ENCODE results near the gene ENKUR. TPM values are rescaled to one million over a fixed set of nuclear protein-coding genes. Genes with fewer than 3 reads are reported as not detected.
"Not testable (repeated sequence)": the region's sequence is repeated elsewhere in the genome, so short reads cannot be mapped to it uniquely, and the experiment has no call there.

ENKUR gene
- total RNA-seq, 1 donor from 2014 or later = not detected

DNA sequence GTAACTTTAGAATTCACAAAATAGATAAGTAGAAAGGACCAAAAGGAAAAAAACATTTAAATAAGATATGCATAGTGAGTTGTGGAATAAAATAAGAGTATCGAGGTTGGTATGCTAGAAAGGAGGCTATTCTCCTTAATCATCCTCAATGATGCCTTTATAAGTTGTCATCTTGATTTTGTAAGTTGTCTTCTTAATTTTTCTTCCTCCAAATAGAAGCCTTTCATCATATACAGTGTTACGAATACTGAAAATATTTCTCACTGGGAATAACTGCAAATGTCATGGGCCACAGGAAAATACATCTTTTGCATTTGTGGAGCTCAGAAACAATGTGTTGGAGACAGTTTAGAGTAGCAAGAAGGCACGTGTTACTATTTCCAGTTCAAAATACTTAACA is 32.0 kb downstream of the ENKUR start:
- no peaks in the 10 kb centered on the region for H3K36me3 Mint-ChIP-seq (ENCODE audit: low read depth)
- H3K4me3 Mint-ChIP-seq (ENCODE audit: low read depth) = no peak overlapping the region
- H3K9me3 Mint-ChIP-seq = no peaks in the 10 kb centered on the region
- H3K27ac Mint-ChIP-seq = no peak overlapping the region
- intact Hi-C loops (cut with micrococcal nuclease) = no loop called here
- peaks cover 7% of the 10 kb centered on the region for H3K27me3 Mint-ChIP-seq (ENCODE audit: low read depth)
- no peak for DNase-seq (ENCODE audit: low spot score)
- H3K4me1 Mint-ChIP-seq (ENCODE audit: low read depth) = peaks cover 10% of the 10 kb centered on the region

DNA sequence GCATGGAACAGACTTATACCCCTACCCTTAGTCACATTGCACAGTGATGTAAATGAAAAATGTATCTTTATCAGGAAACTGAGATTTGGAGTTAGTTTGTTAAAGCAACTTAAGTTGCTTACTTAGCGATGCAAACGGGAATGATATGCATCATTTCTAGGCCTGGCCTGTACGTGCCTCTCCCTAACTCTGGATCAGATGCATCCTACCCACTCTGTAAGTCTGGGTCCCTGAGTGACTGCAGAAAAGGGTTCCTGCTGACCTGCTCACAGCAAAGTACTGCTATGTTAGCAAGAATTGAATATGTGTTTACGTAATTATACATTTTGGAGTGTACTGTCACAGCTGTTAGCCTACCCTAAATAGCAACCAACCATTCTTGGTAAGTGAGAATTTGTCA is 32.8 kb downstream of the ENKUR start:
- no peak for DNase-seq (ENCODE audit: low spot score)
- intact Hi-C loops (cut with micrococcal nuclease) = no loop called here
- H3K4me3 Mint-ChIP-seq (ENCODE audit: low read depth) = no peak overlapping the region

DNA sequence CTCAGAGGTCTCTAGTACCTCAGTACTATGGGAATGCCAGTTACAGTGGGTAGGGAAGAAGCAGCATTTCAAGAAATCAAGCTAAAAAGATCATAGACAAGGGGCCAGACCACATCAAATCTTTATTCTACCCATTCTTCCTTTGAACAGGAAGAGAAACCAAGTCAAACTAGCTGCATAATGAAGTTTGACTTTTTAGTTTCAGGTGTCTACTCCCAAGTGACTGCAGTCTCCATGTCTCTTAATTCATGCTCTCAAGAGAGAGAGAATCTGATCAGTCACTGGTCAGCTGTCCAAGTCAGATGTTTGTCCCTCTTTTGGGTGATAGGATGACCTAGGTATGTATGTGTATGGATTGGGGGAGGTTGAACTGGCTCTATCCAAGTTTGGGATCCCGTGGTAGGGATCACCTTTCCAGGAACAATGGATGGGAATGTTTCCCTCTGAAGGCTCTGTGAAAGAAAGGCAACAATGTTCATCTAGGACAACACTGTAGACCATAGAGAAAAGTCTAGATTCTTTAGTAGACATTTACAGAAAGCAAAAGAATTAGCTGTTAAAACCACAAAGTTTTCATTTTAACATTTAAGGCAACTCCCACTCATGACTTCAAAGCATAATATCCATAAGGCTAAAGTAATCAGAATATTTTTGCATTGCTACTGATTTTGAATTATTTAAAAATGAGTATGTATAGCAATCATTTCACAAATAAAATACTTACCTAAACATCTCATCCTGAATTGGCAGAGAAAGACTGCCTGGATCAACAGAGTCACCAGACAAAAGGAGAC is 33.4 kb downstream of the ENKUR start:
- Mint-ChIP-seq H3K27me3 (ENCODE audit: low read depth) (peaks cover 12% of the 10 kb centered on the region), H3K4me1 (ENCODE audit: low read depth) (peaks cover 10% of the 10 kb centered on the region), H3K9me3 (no peaks in the 10 kb centered on the region), H3K27ac (no peak overlapping the region), H3K36me3 (ENCODE audit: low read depth) (no peaks in the 10 kb centered on the region), H3K4me3 (ENCODE audit: low read depth) (no peak overlapping the region)
- no peak for DNase-seq (ENCODE audit: low spot score)
- intact Hi-C loops (cut with micrococcal nuclease) = no loop called here

More for the DNA sequence above, 32.8 kb downstream of the ENKUR start:
- Mint-ChIP-seq H3K36me3 (ENCODE audit: low read depth) (no peaks in the 10 kb centered on the region), H3K9me3 (no peaks in the 10 kb centered on the region), H3K4me1 (ENCODE audit: low read depth) (peaks cover 10% of the 10 kb centered on the region), H3K27ac (no peak overlapping the region), H3K27me3 (ENCODE audit: low read depth) (peaks cover 11% of the 10 kb centered on the region)

GRCh38 chr10:24981161-24981710 is 34.7 kb downstream of the ENKUR start:
- no peak for DNase-seq (ENCODE audit: low spot score)
- Mint-ChIP-seq H3K4me3 (ENCODE audit: low read depth) (no peak overlapping the region), H3K27ac (no peak overlapping the region), H3K36me3 (ENCODE audit: low read depth) (no peaks in the 10 kb centered on the region), H3K9me3 (no peaks in the 10 kb centered on the region), H3K4me1 (ENCODE audit: low read depth) (peaks cover 10% of the 10 kb centered on the region), H3K27me3 (ENCODE audit: low read depth) (peaks cover 12% of the 10 kb centered on the region)
- intact Hi-C loops (cut with micrococcal nuclease) = no loop called here

DNA sequence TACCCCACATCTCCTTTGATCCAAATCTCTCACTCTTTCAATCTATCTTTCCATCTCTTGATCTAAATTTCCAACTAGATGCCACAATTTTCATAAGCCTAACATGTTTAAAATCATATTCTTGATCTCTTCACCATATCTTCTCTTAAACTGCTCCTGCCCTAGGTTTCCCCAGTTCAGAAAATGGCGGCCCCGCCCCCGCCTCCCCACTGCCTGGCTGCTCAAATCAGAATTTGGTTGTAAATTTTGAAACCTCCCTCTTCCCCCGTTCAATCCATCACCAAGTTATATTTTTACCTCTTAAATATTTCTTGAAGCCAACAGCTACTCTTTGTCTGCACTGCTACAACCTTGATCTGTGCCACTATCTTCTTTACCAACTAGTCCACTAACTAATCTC is 36.3 kb downstream of the ENKUR start:
- Mint-ChIP-seq H3K9me3 (no peaks in the 10 kb centered on the region), H3K4me1 (ENCODE audit: low read depth) (peaks cover 10% of the 10 kb centered on the region), H3K27ac (no peak overlapping the region), H3K27me3 (ENCODE audit: low read depth) (peaks cover 12% of the 10 kb centered on the region), H3K36me3 (ENCODE audit: low read depth) (no peaks in the 10 kb centered on the region), H3K4me3 (ENCODE audit: low read depth) (no peak overlapping the region)
- DNase-seq (ENCODE audit: low spot score) = no peak
- intact Hi-C loops (cut with micrococcal nuclease) = no loop called here

DNA sequence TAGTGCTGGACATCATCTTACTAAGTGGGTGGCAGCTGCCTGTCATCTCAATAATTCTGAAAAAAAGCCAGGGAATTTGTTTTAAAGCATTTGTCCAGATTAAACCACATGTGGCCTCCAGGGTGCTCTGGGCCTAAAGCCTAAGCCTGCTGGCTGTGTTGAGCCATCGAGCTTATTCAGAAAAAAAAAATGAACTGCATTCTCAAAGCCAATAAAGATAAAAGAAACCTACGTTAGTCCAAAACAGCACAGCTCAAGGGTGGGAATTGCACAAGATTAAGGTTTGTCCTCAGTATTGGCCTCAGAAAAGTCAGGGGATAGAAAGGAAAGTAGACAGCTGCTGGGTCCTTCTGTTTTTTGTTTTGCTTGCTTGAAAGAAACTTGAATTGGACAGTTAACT is 41.0 kb downstream of the ENKUR start:
- H3K27ac Mint-ChIP-seq = no peak overlapping the region
- no peaks in the 10 kb centered on the region for H3K36me3 Mint-ChIP-seq (ENCODE audit: low read depth)
- no peaks in the 10 kb centered on the region for H3K9me3 Mint-ChIP-seq
- no peak for DNase-seq (ENCODE audit: low spot score)
- peaks cover 3% of the 10 kb centered on the region for H3K4me1 Mint-ChIP-seq (ENCODE audit: low read depth)
- H3K27me3 Mint-ChIP-seq (ENCODE audit: low read depth) = peaks cover 9% of the 10 kb centered on the region
- H3K4me3 Mint-ChIP-seq (ENCODE audit: low read depth) = no peak overlapping the region
- intact Hi-C loops (cut with micrococcal nuclease) = no loop called here

DNA sequence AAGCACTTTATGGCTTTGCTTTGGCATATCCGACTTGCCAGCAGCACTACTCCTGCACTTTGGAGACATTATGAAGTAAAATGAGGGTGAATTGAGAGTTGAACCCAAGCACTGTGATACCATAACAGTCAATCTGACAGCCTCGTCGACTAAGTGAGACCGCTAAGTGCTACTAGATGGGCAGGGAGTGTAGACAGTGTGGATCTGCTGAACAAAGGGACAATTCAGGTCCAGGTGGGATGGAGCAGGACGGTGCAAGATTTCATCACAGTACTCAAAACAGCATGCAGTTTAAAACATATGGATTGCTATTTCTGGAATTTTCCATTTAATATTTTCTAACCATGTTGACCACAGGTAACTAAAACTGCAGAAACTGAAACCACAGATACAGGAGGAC is 42.8 kb downstream of the ENKUR start:
- Mint-ChIP-seq H3K9me3 (no peaks in the 10 kb centered on the region), H3K27me3 (ENCODE audit: low read depth) (peaks cover 1% of the 10 kb centered on the region), H3K36me3 (ENCODE audit: low read depth) (no peaks in the 10 kb centered on the region), H3K4me1 (ENCODE audit: low read depth) (peaks cover 3% of the 10 kb centered on the region), H3K27ac (no peak overlapping the region), H3K4me3 (ENCODE audit: low read depth) (no peak overlapping the region)
- intact Hi-C loops (cut with micrococcal nuclease) = no loop called here
- no peak for DNase-seq (ENCODE audit: low spot score)

DNA sequence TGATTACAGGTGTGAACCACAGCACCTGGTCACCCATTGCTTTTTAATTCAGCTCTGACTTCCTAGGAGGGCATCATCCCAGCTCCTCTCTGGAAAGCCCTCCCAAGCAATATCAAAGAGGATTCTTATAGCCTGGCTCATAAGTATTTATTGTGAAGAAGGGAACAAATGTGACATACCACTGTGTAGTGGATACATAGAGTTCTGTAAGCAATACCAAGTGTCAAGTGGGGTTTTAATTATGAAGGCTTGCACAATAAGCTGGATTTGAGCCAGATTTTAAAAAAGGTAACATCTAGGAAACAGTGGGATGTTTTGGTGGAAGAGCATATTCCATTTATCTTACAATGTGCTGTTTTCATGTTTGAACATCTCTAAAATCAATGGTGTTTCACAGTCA is 44.6 kb downstream of the ENKUR start:
- H3K4me3 Mint-ChIP-seq (ENCODE audit: low read depth) = no peak overlapping the region
- intact Hi-C loops (cut with micrococcal nuclease) = no loop called here
- no peaks in the 10 kb centered on the region for H3K9me3 Mint-ChIP-seq
- peaks cover 3% of the 10 kb centered on the region for H3K4me1 Mint-ChIP-seq (ENCODE audit: low read depth)
- DNase-seq (ENCODE audit: low spot score) = no peak
- H3K27ac Mint-ChIP-seq = no peak overlapping the region
- no peaks in the 10 kb centered on the region for H3K27me3 Mint-ChIP-seq (ENCODE audit: low read depth)
- no peaks in the 10 kb centered on the region for H3K36me3 Mint-ChIP-seq (ENCODE audit: low read depth)

DNA sequence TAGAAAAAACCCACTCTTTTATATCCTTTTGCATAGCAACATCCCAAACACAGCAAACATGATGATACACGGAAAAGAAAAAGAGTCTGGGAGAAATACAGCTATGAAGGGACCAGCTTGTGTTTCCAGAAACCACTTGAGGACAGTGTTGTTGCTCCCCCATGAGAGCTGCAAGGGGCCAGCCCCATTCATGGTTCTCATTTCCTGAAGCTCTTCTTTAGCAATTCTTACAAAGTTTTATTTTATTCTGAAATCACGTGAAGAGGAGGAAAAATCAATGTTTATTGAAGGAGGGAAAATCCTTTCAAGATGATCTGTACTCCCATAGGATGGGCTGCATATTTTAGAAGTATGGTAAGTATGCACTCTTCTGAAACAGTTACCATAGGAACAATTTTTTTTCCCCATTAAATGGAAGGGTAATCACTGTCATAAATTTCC is 46.1 kb downstream of the ENKUR start:
- H3K27me3 Mint-ChIP-seq (ENCODE audit: low read depth) = no peaks in the 10 kb centered on the region
- peaks cover 4% of the 10 kb centered on the region for H3K4me1 Mint-ChIP-seq (ENCODE audit: low read depth)
- H3K27ac Mint-ChIP-seq = no peak overlapping the region
- H3K9me3 Mint-ChIP-seq = no peaks in the 10 kb centered on the region
- intact Hi-C loops (cut with micrococcal nuclease) = no loop called here
- DNase-seq (ENCODE audit: low spot score) = no peak
- H3K4me3 Mint-ChIP-seq (ENCODE audit: low read depth) = no peak overlapping the region
- no peaks in the 10 kb centered on the region for H3K36me3 Mint-ChIP-seq (ENCODE audit: low read depth)

DNA sequence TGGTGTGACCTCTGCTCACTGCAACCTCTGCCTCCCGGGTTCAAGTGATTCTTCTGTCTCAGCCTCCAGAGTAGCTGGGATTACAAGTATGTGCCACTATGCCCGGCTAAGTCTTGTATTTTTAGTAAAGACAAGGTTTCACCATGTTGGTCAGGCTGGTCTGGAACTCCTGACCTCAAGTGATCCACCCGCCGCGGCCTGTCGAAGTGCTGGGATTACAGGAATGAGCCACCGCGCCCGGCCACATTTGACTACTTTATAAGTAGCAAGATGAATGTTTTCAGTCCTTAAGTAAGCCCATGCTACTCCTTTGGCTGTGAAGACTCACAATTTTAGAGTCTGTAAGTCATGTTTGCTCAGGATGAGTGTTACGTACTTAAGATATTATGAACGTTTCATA is 47.0 kb downstream of the ENKUR start:
- H3K36me3 Mint-ChIP-seq (ENCODE audit: low read depth); H3K9me3 Mint-ChIP-seq; H3K27ac Mint-ChIP-seq; H3K4me1 Mint-ChIP-seq (ENCODE audit: low read depth); H3K27me3 Mint-ChIP-seq (ENCODE audit: low read depth); intact Hi-C loops (cut with micrococcal nuclease); H3K4me3 Mint-ChIP-seq (ENCODE audit: low read depth); DNase-seq (ENCODE audit: low spot score): not testable (repeated sequence)

DNA sequence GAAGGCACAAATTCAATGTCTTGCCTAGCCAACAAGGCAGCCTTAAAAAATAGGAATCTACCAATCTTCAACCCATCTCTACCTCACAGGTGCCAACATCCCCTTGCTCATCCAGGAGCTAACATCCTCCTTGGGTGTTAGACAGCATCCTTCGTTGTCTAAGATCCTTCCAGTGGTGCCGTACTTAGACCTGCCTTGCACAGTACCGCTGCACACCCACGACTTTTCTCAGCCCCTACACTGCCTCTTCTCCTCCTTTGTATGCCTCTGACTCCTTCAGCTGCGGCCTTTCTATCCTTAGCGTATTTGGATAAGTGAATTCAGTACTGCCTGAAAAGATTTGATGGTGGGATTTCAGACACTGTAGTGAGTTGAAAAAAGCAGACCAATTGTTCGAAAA is 47.6 kb downstream of the ENKUR start:
- no peak for DNase-seq (ENCODE audit: low spot score)
- no peak overlapping the region for H3K4me3 Mint-ChIP-seq (ENCODE audit: low read depth)
- no peaks in the 10 kb centered on the region for H3K27me3 Mint-ChIP-seq (ENCODE audit: low read depth)
- peaks cover 4% of the 10 kb centered on the region for H3K4me1 Mint-ChIP-seq (ENCODE audit: low read depth)
- intact Hi-C loops (cut with micrococcal nuclease) = no loop called here
- no peaks in the 10 kb centered on the region for H3K9me3 Mint-ChIP-seq
- no peak overlapping the region for H3K27ac Mint-ChIP-seq
- no peaks in the 10 kb centered on the region for H3K36me3 Mint-ChIP-seq (ENCODE audit: low read depth)

DNA sequence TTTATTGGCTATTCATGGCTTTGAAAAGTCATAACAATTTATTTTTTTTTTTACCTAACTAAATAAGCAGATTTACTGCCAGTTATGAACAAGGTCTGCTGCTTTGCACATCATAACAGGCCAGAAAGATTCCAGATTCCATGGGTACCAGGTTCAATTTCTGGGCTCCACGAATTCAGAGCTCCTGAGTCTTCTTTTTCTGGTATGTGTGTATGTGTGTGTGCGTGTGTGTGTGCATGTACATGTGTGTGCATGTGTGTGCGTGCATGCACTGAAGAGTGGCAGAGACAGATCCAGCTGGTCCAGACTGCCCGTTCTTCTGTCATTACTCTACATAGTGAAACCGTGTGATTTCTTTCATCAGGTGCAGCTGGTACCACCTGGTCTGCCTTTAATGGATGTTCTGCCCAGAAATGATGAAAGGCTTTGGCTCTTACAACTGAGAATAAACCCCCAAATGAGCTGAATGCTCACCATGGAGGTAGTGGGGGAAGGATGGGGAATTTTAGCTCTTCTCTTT is 48.9 kb downstream of the ENKUR start:
- H3K4me3 Mint-ChIP-seq (ENCODE audit: low read depth) = no peak overlapping the region
- H3K4me1 Mint-ChIP-seq (ENCODE audit: low read depth) = peaks cover 7% of the 10 kb centered on the region

GRCh38 chr10:24965051-24965450 is 50.9 kb downstream of the ENKUR start:
- peaks cover 4% of the 10 kb centered on the region for H3K4me1 Mint-ChIP-seq (ENCODE audit: low read depth)
- intact Hi-C loops (cut with micrococcal nuclease) = no loop called here
- no peak overlapping the region for H3K4me3 Mint-ChIP-seq (ENCODE audit: low read depth)
- H3K27me3 Mint-ChIP-seq (ENCODE audit: low read depth) = peaks cover under 1% of the 10 kb centered on the region
- no peaks in the 10 kb centered on the region for H3K36me3 Mint-ChIP-seq (ENCODE audit: low read depth)
- no peak overlapping the region for H3K27ac Mint-ChIP-seq
- H3K9me3 Mint-ChIP-seq = no peaks in the 10 kb centered on the region
- no peak for DNase-seq (ENCODE audit: low spot score)

More for the DNA sequence above, 48.9 kb downstream of the ENKUR start:
- DNase-seq (ENCODE audit: low spot score) = no peak
- intact Hi-C loops (cut with micrococcal nuclease) = no loop called here
- Mint-ChIP-seq H3K36me3 (ENCODE audit: low read depth) (no peaks in the 10 kb centered on the region), H3K9me3 (no peaks in the 10 kb centered on the region), H3K27me3 (ENCODE audit: low read depth) (no peaks in the 10 kb centered on the region), H3K27ac (no peak overlapping the region)
